Stimulated activated CD8-positive, alpha-beta memory T cell treated with anti-CD3 and anti-CD28 coated beads, Interleukin-7, amount 100 ng/mL, for 1 hour (primary cell): ENCODE data around the gene CYP51A1.
"Not testable (repeated sequence)": the region's sequence is repeated elsewhere in the genome, so short reads cannot be mapped to it uniquely, and the experiment has no call there.

Experiments used
- DNase-seq, 2 donors: peaks; one replicate each; pipeline ENCODE4 v3.0.0-alpha.2; 2020; ENCODE audit warnings: low read depth in 2 of 2

The CYP51A1 gene

GRCh38 chr7:92131093-92131492 lies 3.2 kb downstream of the CYP51A1 start:
- no peak for DNase-seq

- DNase-seq, result no peak
These were observed 12.6 kb downstream of the CYP51A1 start for GRCh38 chr7:92121681-92122080.

GRCh38 chr7:92119213-92119759 lies 15.0 kb downstream of the CYP51A1 start:
- DNase-seq, result no peak

- no peak for DNase-seq
These were observed 17.3 kb downstream of the CYP51A1 start for GRCh38 chr7:92116949-92117348.

- no peak for DNase-seq
These were observed 18.5 kb downstream of the CYP51A1 start for GRCh38 chr7:92115821-92116220.

- DNase-seq, result no peak
These were observed 23.4 kb downstream of the CYP51A1 start for GRCh38 chr7:92110857-92111256.

- no peak for DNase-seq
These were observed 25.5 kb downstream of the CYP51A1 start for GRCh38 chr7:92108821-92109220.

GRCh38 chr7:92102862-92103261 lies 31.4 kb downstream of the CYP51A1 start:
- DNase-seq, result not testable (repeated sequence)

- DNase-seq, result no peak
These were observed 33.7 kb downstream of the CYP51A1 start for GRCh38 chr7:92100534-92100933.

- no peak for DNase-seq
These were observed 38.9 kb downstream of the CYP51A1 start for GRCh38 chr7:92095380-92095779.

- DNase-seq, result no peak
These were observed 42.1 kb downstream of the CYP51A1 start for GRCh38 chr7:92092210-92092609.

GRCh38 chr7:92088266-92088665 lies 46.0 kb downstream of the CYP51A1 start:
- DNase-seq, result no peak

GRCh38 chr7:92083922-92084321 lies 50.4 kb downstream of the CYP51A1 start:
- DNase-seq, result not testable (repeated sequence)

GRCh38 chr7:92076509-92076908 lies 57.8 kb downstream of the CYP51A1 start:
- no peak for DNase-seq

GRCh38 chr7:92075455-92076158 lies 58.7 kb downstream of the CYP51A1 start:
- DNase-seq, result no peak

GRCh38 chr7:92072708-92073107 lies 61.6 kb downstream of the CYP51A1 start:
- no peak for DNase-seq

GRCh38 chr7:92072121-92072520 lies 62.2 kb downstream of the CYP51A1 start:
- DNase-seq, result no peak

- DNase-seq, result no peak
These were observed 63.2 kb downstream of the CYP51A1 start for GRCh38 chr7:92071032-92071431.

GRCh38 chr7:92064438-92065029 lies 69.7 kb downstream of the CYP51A1 start:
- no peak for DNase-seq
